ENCODE results near the gene GNG14.
"Not testable (repeated sequence)": the region's sequence is repeated elsewhere in the genome, so short reads cannot be mapped to it uniquely, and the experiment has no call there.

Gene GNG14

GRCh38 chr19:12705654-12706331 is 18.0 kb downstream of the GNG14 start:
- H3K27me3 ChIP-seq, result no peaks in the 10 kb centered on the region
- H3K4me3 ChIP-seq, result no peak overlapping the region
- no peak overlapping the region for H3K4me2 ChIP-seq
- H4K20me1 ChIP-seq, result peaks cover 71% of the 10 kb centered on the region
- no peak overlapping the region for H3K27ac ChIP-seq
- no peak overlapping the region for H3K9ac ChIP-seq
- no peaks in the 10 kb centered on the region for H3K4me1 ChIP-seq
- no peak for TF ChIP-seq Cebpa-rat (IDR thresholded peaks at IDR 0.05)
- H3K36me3 ChIP-seq, result peaks cover 100% of the 10 kb centered on the region
- no peaks in the 10 kb centered on the region for H3K9me3 ChIP-seq

GRCh38 chr19:12706332-12706718 is 18.5 kb downstream of the GNG14 start:
- peaks cover 74% of the 10 kb centered on the region for H4K20me1 ChIP-seq
- peaks cover 100% of the 10 kb centered on the region for H3K36me3 ChIP-seq
- TF ChIP-seq Cebpa-rat (IDR thresholded peaks at IDR 0.05), result no peak

GRCh38 chr19:12708641-12709040 is 20.8 kb downstream of the GNG14 start:
- H3K4me3 ChIP-seq, result no peak overlapping the region
- peaks cover 97% of the 10 kb centered on the region for H3K36me3 ChIP-seq
- no peak overlapping the region for H3K9ac ChIP-seq

More at GRCh38 chr19:12706332-12706718, 18.5 kb downstream of the GNG14 start:
- H3K9ac ChIP-seq, result no peak overlapping the region
- H3K4me3 ChIP-seq, result no peak overlapping the region
- H3K9me3 ChIP-seq, result no peaks in the 10 kb centered on the region
- H3K4me1 ChIP-seq, result no peaks in the 10 kb centered on the region
- no peak overlapping the region for H3K4me2 ChIP-seq
- no peak overlapping the region for H3K27ac ChIP-seq
- H3K27me3 ChIP-seq, result no peaks in the 10 kb centered on the region

GRCh38 chr19:12711187-12711586 is 23.4 kb downstream of the GNG14 start:
- TF ChIP-seq Cebpa-rat (IDR thresholded peaks at IDR 0.05), result no peak
- Histone ChIP-seq H3K27ac (no peak overlapping the region), H3K4me1 (no peaks in the 10 kb centered on the region), H4K20me1 (peaks cover 72% of the 10 kb centered on the region), H3K9ac (no peak overlapping the region), H3K9me3 (no peaks in the 10 kb centered on the region), H3K4me2 (no peak overlapping the region), H3K36me3 (peaks cover 97% of the 10 kb centered on the region), H3K4me3 (no peak overlapping the region), H3K27me3 (no peaks in the 10 kb centered on the region)

More at GRCh38 chr19:12708641-12709040, 20.8 kb downstream of the GNG14 start:
- no peaks in the 10 kb centered on the region for H3K4me1 ChIP-seq
- H3K27ac ChIP-seq, result no peak overlapping the region
- peaks cover 69% of the 10 kb centered on the region for H4K20me1 ChIP-seq
- H3K9me3 ChIP-seq, result no peaks in the 10 kb centered on the region
- H3K27me3 ChIP-seq, result no peaks in the 10 kb centered on the region
- no peak for TF ChIP-seq Cebpa-rat (IDR thresholded peaks at IDR 0.05)
- no peak overlapping the region for H3K4me2 ChIP-seq

- H3K4me2 ChIP-seq, H3K27ac ChIP-seq, H3K27me3 ChIP-seq, H3K9me3 ChIP-seq, H3K4me3 ChIP-seq, H3K9ac ChIP-seq, H3K4me1 ChIP-seq: not testable (repeated sequence)
- Histone ChIP-seq H4K20me1 (peaks cover 72% of the 10 kb centered on the region), H3K36me3 (peaks cover 97% of the 10 kb centered on the region)
Measured at GRCh38 chr19:12712077-12712476, 24.3 kb downstream of the GNG14 start.

- not testable (repeated sequence) for H3K4me3 ChIP-seq, H3K27me3 ChIP-seq, H3K9ac ChIP-seq, H3K27ac ChIP-seq, H3K4me2 ChIP-seq, H3K9me3 ChIP-seq
- Histone ChIP-seq H3K36me3 (peaks cover 97% of the 10 kb centered on the region), H3K4me1 (peaks cover 11% of the 10 kb centered on the region; the same call in 1 of the 2 replicates), H4K20me1 (peaks cover 83% of the 10 kb centered on the region)
Measured at GRCh38 chr19:12713304-12713703, 25.5 kb downstream of the GNG14 start.

GRCh38 chr19:12715102-12715501 is 27.3 kb downstream of the GNG14 start:
- Histone ChIP-seq H3K9me3 (no peaks in the 10 kb centered on the region), H3K36me3 (peaks cover 96% of the 10 kb centered on the region), H3K4me3 (no peak overlapping the region)

GRCh38 chr19:12715929-12716328 is 28.1 kb downstream of the GNG14 start:
- Histone ChIP-seq H3K9me3 (no peaks in the 10 kb centered on the region), H3K9ac (no peak overlapping the region), H3K4me2 (no peak overlapping the region), H3K27me3 (no peaks in the 10 kb centered on the region), H3K4me1 (peaks cover 35% of the 10 kb centered on the region), H3K27ac (no peak overlapping the region), H3K36me3 (peaks cover 91% of the 10 kb centered on the region), H3K4me3 (no peak overlapping the region), H4K20me1 (peaks cover 96% of the 10 kb centered on the region)
- TF ChIP-seq Cebpa-rat (IDR thresholded peaks at IDR 0.05), result no peak

More at GRCh38 chr19:12715102-12715501, 27.3 kb downstream of the GNG14 start:
- H3K4me1 ChIP-seq, result peaks cover 29% of the 10 kb centered on the region
- H3K9ac ChIP-seq, result no peak overlapping the region
- no peak overlapping the region for H3K27ac ChIP-seq
- peaks cover 96% of the 10 kb centered on the region for H4K20me1 ChIP-seq
- no peak overlapping the region for H3K4me2 ChIP-seq
- TF ChIP-seq Cebpa-rat (IDR thresholded peaks at IDR 0.05), result no peak
- H3K27me3 ChIP-seq, result no peaks in the 10 kb centered on the region

- no peak for TF ChIP-seq Cebpa-rat (IDR thresholded peaks at IDR 0.05)
- Histone ChIP-seq H3K27me3 (no peaks in the 10 kb centered on the region), H3K9ac (peak overlapping the region; percentile 98), H4K20me1 (peaks cover 66% of the 10 kb centered on the region), H3K9me3 (no peaks in the 10 kb centered on the region), H3K4me2 (peak overlapping the region; percentile 88), H3K4me1 (peaks cover 42% of the 10 kb centered on the region), H3K27ac (peak overlapping the region; percentile 99), H3K36me3 (peaks cover 51% of the 10 kb centered on the region), H3K4me3 (peak overlapping the region; percentile 82)
Measured at GRCh38 chr19:12720296-12720695, 32.5 kb downstream of the GNG14 start.

GRCh38 chr19:12720851-12721655 is 33.3 kb downstream of the GNG14 start:
- peaks cover 58% of the 10 kb centered on the region for H4K20me1 ChIP-seq
- peak overlapping the region; percentile 82 for H3K4me3 ChIP-seq
- H3K4me1 ChIP-seq, result peaks cover 42% of the 10 kb centered on the region
- H3K27me3 ChIP-seq, result no peaks in the 10 kb centered on the region
- peaks cover 43% of the 10 kb centered on the region for H3K36me3 ChIP-seq
- no peak for TF ChIP-seq Cebpa-rat (IDR thresholded peaks at IDR 0.05)
- peak overlapping the region; percentile 88 for H3K4me2 ChIP-seq
- H3K9me3 ChIP-seq, result no peaks in the 10 kb centered on the region
- peak overlapping the region; percentile 99 for H3K27ac ChIP-seq
- H3K9ac ChIP-seq, result peak overlapping the region; percentile 98

All from BLaER1 (cell line).